LoVo (cell line): ENCODE measurements around the gene DRD3.
A peak's percentile ranks its signal among the peaks of the same experiment; 100 is the strongest.

Experiments
- DNase-seq: peaks from one replicate; pipeline ENCODE4 v3.0.0-alpha.2; 2016; ENCODE audit warnings: low spot score

DRD3 gene

GRCh38 chr3:114179575-114179974, 723 bp upstream of the DRD3 start:
- DNase-seq: no peak

GRCh38 chr3:114176890-114177289, 2.0 kb downstream of the DRD3 start:
- no peak for DNase-seq

GRCh38 chr3:114176487-114176886, 2.4 kb downstream of the DRD3 start:
- no peak for DNase-seq

GRCh38 chr3:114175204-114175987, 3.5 kb downstream of the DRD3 start:
- no peak for DNase-seq

- DNase-seq: no peak
These were observed 7.2 kb downstream of the DRD3 start for GRCh38 chr3:114171677-114172076.

GRCh38 chr3:114168150-114168549, 10.7 kb downstream of the DRD3 start:
- no peak for DNase-seq

GRCh38 chr3:114157321-114157720, 21.5 kb downstream of the DRD3 start:
- DNase-seq: no peak

GRCh38 chr3:114155370-114155821, 23.5 kb downstream of the DRD3 start:
- DNase-seq: no peak

GRCh38 chr3:114154321-114154821, 24.5 kb downstream of the DRD3 start:
- DNase-seq: no peak

GRCh38 chr3:114152519-114153151, 26.2 kb downstream of the DRD3 start:
- peak; percentile 71 for DNase-seq

GRCh38 chr3:114151091-114151490, 27.8 kb downstream of the DRD3 start:
- DNase-seq: no peak

GRCh38 chr3:114147251-114147650, 31.6 kb downstream of the DRD3 start:
- DNase-seq: no peak

- DNase-seq: no peak
These were observed 33.8 kb downstream of the DRD3 start for GRCh38 chr3:114144909-114145688.

GRCh38 chr3:114143817-114144216, 35.0 kb downstream of the DRD3 start:
- DNase-seq: no peak

- DNase-seq: no peak
These were observed 39.0 kb downstream of the DRD3 start for GRCh38 chr3:114139836-114140235.

- no peak for DNase-seq
These were observed 44.9 kb downstream of the DRD3 start for GRCh38 chr3:114133947-114134346.

GRCh38 chr3:114132500-114132899, 46.4 kb downstream of the DRD3 start:
- no peak for DNase-seq

- DNase-seq: no peak
These were observed 50.0 kb downstream of the DRD3 start for GRCh38 chr3:114128826-114129225.

GRCh38 chr3:114128231-114128630, 50.6 kb downstream of the DRD3 start:
- no peak for DNase-seq

GRCh38 chr3:114127517-114127916, 51.3 kb downstream of the DRD3 start:
- no peak for DNase-seq

GRCh38 chr3:114126461-114126860, 52.4 kb downstream of the DRD3 start:
- DNase-seq: no peak

GRCh38 chr3:114122027-114122709, 56.7 kb downstream of the DRD3 start:
- no peak for DNase-seq
